Left kidney (tissue), 8 donors: ENCODE data around the gene IL12RB1. TPM values are rescaled to one million over a fixed set of nuclear protein-coding genes. Genes with fewer than 3 reads are reported as not detected.

Experiments used
- DNase-seq: peaks from one replicate; pipeline ENCODE4 v3.0.0-alpha.2; 2013
- long read RNA-seq, 8 donors: transcript quantifications; one replicate each; lab custom pipeline, GENCODE V29; 2026
- polyA plus RNA-seq: library from polyadenylated mRNA; unstranded; fragments of 120-200 nt; gene quantifications from one replicate; pipeline ENCODE4 v1.2.1, GENCODE V29; 2013; ENCODE audit not compliant: insufficient read length

IL12RB1 gene
- 0.28 TPM for polyA plus RNA-seq
- long read RNA-seq, donor 1 = 0 reads
- long read RNA-seq, donor 2 = 0 reads
- long read RNA-seq, donor 3 = 0 reads
- long read RNA-seq, donor 4 = 0 reads
- long read RNA-seq, donor 5 = 0 reads
- long read RNA-seq, donor 6 = 0 reads
- long read RNA-seq, donor 7 = 0 reads
- long read RNA-seq, donor 8 = 0 reads

DNA sequence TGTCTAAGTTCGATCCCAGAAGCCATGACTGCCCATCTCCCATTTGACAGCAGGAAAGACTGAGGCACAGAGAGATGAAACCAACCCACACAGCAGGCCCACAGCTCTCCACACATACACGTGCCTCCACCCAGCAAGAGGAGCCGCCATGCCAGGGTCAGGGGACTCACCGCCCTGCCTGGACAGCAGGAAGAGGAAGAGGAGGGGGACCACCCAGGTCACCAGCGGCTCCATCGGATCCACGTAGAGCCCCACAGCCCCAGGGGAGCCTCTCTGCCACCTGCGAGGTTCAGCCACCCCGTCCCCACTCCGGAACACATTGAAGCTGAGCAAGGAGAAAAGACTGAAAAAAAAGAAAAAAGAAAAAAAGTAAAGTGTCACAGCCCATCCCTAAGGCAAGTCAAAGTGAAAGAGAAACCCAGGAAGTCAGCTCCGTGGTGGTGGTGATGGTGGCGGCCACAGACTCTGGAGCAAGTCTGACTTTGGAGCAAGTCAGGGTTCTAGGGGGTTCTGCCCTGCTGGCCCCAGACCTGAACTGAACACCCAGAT lies at the start of gene IL12RB1:
Gene IL12RB1, minus strand, starts transcription at position 345 of the 549 bp plus-strand sequence. Its CDS starts 111 bp downstream, at position 234.
- no peak for DNase-seq

DNA sequence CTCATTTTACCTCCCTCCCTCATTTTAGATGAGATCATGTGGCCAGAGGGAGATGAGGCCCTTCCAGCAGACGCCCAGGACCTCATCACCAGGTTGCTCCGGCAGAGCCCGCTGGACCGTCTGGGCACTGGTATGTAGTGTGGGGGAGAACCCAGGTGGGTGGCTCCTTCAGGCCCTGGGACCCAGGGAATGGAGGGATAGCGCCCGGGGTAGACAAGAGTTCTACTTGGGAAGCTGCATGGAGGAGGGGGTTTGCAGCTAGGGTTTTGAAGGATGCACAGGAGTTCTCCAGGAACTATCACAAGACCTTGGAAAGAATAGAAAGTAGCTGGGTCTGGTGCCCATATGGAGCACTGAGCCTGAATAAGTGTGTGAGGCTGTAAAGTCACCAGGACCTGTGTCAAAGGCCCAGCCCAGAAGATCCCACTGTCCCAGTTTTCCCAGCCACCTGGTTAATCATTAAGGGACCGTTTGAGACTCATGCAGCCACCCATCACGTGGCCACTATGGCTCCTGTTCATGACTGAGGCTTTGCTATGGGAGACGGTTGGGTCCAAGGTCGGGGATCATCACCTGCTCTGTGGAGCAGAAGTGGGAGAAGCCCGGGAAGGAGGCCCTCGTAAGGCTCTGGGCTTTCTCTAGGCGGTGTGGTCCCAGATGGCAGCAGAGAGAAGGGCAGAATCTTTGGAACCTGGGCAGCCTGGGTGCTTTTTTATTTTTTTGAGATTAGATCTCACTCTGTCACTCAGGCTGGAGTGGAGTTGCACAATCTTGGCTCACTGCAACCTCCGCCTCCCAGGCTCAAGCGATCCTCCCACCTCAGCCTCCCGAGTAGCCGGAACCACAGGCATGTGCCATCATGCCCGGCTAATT lies 49.2 kb upstream of the IL12RB1 start:
- no peak for DNase-seq

- no peak for DNase-seq
Observed at GRCh38 chr19:18131841-18132596, 45.3 kb upstream of the IL12RB1 start.

DNA sequence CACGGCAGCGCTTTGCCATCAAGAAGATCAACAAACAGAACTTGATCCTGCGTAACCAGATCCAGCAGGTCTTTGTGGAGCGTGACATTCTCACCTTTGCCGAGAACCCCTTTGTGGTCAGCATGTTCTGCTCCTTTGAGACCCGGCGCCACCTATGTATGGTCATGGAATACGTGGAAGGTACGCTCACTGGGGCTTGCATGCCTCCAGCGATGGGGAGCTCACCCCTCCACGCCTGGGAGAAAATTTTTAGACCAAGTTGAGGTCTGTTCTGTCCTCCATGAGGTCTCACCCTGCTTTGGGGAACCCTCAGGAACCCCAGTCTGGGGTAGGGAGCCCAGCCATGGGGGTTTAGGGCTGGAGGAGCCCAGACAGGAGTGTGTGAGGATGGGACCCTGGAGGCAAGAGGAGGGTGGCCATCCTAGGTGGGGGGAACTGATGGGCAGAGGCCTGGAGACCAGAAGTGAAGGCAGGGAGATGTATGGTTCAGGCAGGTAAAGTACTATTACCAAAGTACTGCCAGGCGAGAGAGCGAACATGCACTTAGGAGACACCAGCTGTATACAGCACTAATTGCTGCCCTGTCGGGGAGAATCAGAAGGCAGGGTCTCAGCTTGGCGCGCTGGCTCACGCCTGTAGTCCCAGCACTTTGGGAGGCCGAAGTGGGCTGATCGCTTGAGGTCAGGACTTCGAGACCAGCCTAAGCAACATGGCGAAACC lies 43.9 kb upstream of the IL12RB1 start:
- DNase-seq = no peak

GRCh38 chr19:18128805-18129204 lies 42.1 kb upstream of the IL12RB1 start:
- no peak for DNase-seq

DNA sequence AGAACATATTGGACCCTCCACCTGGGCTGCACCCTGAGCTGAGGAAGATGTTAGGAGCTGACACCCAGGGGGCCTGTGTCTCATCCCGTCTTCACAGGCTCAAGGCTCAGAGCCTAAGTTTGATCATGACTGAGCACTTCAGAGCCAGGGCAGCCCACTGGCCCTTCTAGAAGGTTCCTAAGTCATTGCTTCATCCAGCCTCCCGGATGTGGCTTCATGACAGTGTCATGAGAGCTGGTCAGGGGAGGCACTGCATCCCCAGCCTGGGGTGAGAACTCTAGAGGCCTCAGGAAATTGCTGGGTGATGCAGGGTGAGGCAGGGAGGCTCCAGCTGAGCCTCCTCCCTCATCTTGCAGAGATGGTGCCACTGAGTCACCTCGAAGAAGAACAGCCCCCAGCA lies 41.3 kb upstream of the IL12RB1 start:
- no peak for DNase-seq

DNA sequence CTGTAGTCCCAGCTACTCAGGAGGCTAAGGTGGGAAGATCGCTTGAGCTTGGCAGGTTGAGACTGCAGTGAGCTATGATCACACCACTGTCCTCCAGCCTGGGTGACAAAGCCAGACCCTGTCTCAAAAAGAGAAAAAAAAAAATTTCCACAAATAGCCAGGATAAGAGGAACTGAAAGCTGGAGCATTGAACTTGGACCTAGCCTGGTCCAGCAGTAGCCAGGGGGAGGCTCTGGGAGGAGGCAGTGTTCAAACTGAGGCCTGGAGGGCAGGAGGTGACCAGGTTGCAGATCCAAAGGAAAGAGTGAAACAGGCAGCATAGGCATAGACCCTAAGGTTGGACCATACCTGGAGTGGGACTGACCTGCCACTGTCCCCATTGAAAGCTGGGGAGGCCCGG lies 39.4 kb upstream of the IL12RB1 start:
- no peak for DNase-seq

DNA sequence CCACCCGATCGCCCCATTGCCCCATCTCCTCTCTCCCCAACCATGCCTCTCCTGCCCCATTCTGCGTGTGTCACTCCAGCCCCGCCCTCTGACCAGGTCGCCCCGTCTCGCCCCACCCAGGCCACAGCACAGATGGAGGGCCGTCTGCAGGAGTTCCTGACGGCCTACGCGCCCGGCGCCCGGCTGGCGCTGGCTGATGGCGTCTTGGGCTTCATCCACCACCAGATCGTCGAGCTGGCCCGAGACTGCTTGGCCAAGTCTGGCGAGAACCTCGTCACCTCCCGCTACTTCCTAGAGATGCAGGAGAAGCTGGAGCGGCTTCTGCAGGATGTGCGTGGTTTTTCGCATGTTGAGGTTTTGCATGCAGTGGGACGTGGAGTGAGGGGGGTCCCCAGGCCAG lies 37.1 kb upstream of the IL12RB1 start:
- no peak for DNase-seq

DNA sequence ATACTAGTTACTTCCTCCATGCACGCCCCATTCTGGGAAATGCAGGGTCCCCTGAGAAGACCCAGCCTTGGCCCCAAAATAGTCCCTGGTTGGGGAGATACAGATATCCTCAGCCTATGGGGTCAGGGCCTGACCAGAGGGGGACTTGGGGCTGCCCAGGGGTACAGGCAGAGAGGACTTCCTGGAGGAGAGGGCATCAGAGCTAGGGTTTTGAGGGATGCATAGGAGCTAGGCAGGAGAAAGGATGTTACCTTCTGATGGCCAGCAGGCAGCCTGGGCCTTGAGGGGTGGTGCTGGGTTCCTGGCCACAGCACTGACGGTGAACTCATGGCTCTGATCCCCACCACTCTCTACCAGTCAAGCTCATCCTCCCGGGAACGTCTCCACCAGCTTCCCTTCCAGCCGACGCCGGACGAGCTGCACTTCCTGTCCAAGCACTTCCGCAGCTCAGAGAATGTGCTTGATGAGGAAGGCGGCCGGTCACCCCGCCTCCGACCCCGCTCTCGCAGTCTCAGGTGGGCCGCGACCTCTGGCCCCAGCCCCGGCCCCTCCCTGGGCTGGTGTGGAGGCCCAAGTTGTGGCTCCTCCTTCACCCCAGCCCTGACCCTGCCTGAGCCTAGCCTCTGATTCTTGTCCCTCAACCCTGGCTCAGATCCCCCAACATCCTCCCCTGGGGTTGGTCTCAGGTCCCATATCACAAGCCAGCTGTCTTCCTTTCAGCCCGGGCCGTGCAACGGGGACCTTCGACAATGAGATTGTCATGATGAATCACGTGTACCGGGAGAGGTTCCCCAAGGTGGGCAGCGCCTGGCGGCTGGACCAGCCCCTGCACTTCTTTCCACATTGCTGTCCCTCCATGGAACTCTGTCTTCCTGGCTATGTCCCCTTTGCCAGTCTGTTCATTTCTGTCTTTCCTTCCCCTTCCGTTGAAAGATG lies 36.4 kb upstream of the IL12RB1 start:
- no peak for DNase-seq

- DNase-seq = no peak
Observed at GRCh38 chr19:18122424-18122823, 35.7 kb upstream of the IL12RB1 start.

GRCh38 chr19:18121166-18121565 lies 34.4 kb upstream of the IL12RB1 start:
- DNase-seq = no peak

DNA sequence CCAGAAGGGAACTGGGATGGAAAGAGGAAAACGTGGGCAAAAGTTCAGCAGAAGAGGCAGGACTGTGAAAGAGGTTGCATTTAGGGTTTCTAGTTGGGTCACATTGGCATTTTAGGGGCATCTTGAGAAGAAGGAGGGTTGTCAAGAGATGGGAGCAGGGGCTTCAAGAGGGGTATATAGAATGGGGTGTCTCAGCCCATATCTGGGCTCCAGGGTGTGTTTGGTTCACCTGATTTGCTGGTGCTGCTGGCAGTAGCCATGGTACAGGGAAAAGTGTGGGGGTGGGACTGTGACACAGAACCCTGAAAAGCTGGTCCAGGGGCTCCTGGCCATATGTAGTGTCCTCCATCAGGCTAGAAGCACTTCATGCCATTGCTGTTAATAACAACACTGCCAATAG lies 33.4 kb upstream of the IL12RB1 start:
- no peak for DNase-seq

GRCh38 chr19:18119717-18120105 lies 33.0 kb upstream of the IL12RB1 start:
- DNase-seq = no peak

DNA sequence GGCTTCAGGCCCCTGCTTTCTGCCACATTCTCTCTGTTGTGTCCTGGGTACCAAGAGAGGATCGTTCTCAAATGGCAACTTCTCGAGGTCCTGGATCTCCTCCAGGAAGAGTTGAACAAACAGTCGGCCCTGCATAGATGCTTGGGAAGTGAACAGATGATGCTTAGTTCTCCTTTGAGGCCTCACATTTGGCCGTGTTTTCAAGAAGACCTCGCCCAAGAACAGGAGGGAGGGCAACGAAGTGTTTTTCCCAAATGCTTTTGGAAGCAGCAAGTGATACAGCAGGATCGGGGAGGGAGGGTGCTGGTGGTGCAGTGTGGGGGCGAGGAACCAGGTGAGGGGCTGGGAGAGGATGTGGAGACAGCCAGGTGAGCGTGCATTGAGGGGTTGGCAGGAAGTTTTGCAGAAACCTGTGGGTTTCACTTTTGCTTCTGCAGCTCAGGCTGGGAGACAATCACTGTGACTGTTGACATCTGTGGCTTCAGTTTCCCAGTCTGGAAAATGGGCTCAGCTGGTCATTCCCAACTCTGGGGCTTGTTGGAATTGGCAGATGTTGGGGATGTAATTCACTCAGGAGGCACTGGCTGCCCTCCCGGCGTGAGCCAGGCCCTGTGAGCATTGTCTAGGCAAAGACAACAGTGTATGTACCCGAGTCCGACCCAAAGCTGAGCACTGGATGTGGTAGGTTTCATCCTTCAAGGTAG lies 32.4 kb upstream of the IL12RB1 start:
- no peak for DNase-seq

- DNase-seq = no peak
Observed at GRCh38 chr19:18118420-18119012, 31.8 kb upstream of the IL12RB1 start.

GRCh38 chr19:18117692-18118378 lies 31.1 kb upstream of the IL12RB1 start:
- peak; percentile 79 for DNase-seq

GRCh38 chr19:18117364-18117691 lies 30.6 kb upstream of the IL12RB1 start:
- no peak for DNase-seq

GRCh38 chr19:18114483-18114882 lies 27.7 kb upstream of the IL12RB1 start:
- no peak for DNase-seq

GRCh38 chr19:18113827-18114226 lies 27.1 kb upstream of the IL12RB1 start:
- DNase-seq = no peak
